HG03159 (cell line): ENCODE results near the gene RFX4.
"Not testable (repeated sequence)": the region's sequence is repeated elsewhere in the genome, so short reads cannot be mapped to it uniquely, and the experiment has no call there.

ENCODE experiments used
- ATAC-seq: cut with Tn5 transposase; IDR thresholded peaks from one replicate; pipeline ENCODE4 v1.9.1; 2021; ENCODE audit warnings: mild to moderate bottlenecking, moderate library complexity; ENCODE audit not compliant: unreplicated experiment

Gene RFX4

GRCh38 chr12:106588771-106589170 lies 6.0 kb downstream of the RFX4 start:
- no peak for ATAC-seq

GRCh38 chr12:106590601-106591000 lies 7.8 kb downstream of the RFX4 start:
- ATAC-seq: no peak

DNA sequence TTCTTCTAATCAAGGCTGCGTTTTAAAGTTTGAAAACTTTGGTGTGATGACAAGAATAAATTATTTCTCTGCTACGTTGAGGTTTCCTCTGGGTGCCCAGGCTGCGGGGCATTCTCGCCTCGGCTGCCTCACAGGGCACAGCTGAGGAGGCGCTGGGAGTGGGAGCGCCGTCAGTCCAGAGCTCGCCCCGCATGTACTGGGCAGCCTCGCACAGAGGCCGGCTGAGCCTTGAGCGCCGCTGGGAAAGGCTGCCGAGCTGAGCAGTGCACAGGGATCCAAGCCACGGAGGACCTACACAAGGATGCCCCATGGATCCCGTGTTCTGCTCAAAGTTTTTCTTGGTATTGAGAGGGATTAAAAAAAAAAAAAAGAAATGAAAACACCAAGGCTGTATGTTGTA lies 11.6 kb downstream of the RFX4 start:
- no peak for ATAC-seq

GRCh38 chr12:106595268-106595667 lies 12.5 kb downstream of the RFX4 start:
- no peak for ATAC-seq

DNA sequence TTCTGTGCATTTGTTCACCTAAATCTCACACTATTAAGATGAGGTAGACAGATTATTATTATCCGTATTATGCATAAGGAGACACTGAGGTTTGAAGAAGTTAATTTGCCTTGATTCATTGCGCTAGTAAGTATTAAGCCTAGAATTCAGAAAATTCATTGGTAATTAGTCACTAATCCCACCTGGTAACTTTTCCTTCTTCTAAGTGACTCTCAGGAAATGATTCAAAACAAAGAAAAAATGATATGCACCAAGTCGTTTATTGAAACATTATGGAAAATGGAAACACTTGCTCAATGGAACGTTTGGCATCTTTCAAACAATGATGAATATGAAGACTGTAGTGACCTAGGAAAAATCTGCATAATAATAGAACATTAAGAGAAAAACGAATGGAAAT lies 15.2 kb downstream of the RFX4 start:
- no peak for ATAC-seq

DNA sequence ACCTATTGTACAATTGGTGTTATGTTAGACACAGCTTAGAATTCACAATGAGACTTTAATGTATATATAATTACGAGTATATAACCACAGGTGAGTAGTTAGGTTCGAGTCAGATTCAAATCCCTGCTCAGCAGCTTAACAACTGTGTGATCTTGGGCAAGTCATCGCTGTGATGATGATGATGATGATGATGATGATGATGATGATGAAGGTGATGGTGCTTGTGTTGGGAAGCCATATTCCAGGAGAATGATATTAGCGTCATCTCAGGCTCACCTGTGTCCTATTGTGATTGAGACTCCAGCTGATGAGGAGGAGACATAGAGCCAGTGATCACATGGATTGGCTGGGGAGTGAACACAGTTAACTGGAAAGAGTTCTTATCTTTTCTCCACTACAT lies 16.5 kb downstream of the RFX4 start:
- ATAC-seq: no peak

- no peak for ATAC-seq
These were observed 17.7 kb downstream of the RFX4 start for GRCh38 chr12:106600503-106600902.

DNA sequence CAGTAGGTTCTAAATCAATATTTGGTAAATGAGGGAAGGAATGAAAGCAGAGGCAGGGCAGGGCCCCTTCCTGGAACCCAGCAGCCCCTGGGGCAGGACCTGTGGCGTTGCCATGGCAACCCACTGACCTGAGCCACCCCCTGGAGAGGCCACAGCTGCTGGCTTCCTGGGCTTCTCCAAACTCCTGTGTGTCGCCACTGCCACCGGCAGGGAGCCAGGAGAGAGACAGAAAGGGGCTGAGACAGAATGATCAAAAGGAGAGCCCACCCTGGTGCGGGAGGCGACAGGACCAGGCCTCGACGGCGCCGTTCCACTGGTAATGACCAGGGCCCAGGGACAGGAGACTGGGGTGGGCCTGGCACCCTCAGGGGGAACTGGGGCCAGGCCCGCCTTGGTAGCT lies 18.2 kb downstream of the RFX4 start:
- no peak for ATAC-seq

- ATAC-seq: no peak
These were observed 18.7 kb downstream of the RFX4 start for GRCh38 chr12:106601496-106601895.

GRCh38 chr12:106602076-106602475 lies 19.3 kb downstream of the RFX4 start:
- no peak for ATAC-seq

- no peak for ATAC-seq
These were observed 22.4 kb downstream of the RFX4 start for GRCh38 chr12:106605254-106605653.

GRCh38 chr12:106620588-106620987 lies 37.8 kb downstream of the RFX4 start:
- ATAC-seq: not testable (repeated sequence)

- ATAC-seq: no peak
These were observed 43.2 kb downstream of the RFX4 start for GRCh38 chr12:106625976-106626375.

- ATAC-seq: no peak
These were observed 47.2 kb downstream of the RFX4 start for GRCh38 chr12:106629797-106630659.

- ATAC-seq: no peak
These were observed 48.3 kb downstream of the RFX4 start for GRCh38 chr12:106631150-106631549.

GRCh38 chr12:106631797-106632196 lies 49.0 kb downstream of the RFX4 start:
- ATAC-seq: no peak

GRCh38 chr12:106632797-106633450 lies 50.1 kb downstream of the RFX4 start:
- no peak for ATAC-seq

DNA sequence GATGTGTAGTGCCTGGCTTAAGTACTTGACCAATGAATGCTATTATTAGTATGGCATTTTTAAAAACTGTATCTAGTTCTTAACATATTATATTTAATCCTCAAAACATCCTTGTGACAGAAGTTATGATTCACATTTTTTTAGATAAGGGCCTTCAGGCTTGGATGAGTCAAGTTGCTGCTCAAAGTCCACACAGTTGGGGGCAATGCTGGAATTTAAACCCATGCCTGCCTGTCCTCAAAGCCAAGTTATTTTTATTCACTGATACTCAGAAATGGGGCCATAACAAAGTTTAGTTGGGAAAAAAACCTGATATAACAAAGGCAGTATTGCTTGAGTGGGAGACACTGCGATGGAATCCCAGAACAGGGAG lies 50.6 kb downstream of the RFX4 start:
- ATAC-seq: no peak

DNA sequence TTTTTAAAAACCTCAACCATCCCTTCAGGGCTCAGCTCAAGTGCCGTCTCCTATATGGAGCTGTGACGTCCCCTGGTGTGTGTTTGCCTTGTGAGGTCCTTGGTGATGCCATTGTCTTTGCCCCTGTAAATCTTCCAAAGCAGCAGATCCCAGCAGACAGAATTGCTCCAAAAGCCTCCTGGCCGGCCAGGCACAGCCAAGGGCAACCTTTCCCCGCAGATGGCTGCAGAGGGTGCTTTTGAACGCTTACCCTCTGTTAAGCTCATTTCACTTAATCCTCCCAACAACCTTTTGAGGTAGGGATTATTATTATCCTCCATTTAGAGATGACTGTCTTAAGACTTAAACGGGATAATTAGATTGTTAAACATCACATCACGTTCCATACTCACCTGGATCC lies 51.4 kb downstream of the RFX4 start:
- no peak for ATAC-seq

DNA sequence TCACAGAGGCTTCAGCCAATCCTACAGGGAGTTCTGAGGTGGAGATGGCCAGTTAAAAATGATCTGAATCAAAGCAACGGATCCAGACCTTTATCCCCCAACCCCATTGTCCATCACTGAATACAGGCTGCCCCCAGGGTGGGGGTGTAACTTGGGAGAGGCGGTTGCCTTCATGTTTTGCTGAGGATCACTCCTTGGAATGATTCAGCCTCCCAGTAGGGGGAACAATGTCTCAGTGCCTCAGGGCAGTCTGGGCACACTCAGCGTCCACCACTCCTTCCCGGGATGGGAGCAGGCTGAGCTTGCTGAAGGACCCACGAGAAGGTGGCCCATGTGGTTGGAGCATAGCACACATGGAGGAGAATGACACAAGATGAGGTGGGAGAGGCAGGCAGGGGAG lies 60.2 kb downstream of the RFX4 start:
- ATAC-seq: no peak

DNA sequence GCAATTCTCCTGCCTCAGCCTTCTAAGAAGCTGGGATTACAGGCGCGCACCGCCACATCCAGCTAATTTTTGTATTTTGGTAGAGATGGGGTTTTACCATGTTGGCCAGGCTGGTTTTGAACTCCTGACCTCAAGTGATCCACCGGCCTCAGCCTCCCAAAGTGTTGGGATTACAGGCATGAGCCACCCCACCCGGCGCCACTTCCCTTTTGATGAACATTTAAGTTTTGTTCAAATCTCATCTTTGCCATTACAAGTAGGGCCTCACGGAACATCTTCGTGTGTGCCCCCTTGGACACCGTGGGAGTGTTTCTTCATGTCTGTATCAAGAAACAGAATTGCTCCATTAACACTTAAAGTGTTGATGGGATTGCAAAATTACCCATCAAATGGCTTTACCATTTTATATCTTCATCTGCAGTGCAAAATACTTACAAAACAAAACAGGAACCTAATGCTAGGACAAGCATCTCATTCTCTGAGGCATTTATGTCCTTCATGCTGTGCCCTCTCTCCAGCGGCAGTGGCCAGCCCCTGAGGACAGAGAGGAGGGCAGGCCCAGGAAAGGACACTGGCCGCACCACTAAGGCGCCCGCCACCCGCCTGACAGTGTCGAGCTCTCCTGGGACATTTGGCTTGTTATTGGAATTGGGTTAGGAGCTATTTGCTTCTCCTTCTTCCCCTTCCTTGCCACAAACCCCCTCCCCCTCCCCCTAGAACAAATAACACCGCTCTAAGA lies 61.7 kb downstream of the RFX4 start:
- no peak for ATAC-seq

GRCh38 chr12:106645074-106645421 lies 62.2 kb downstream of the RFX4 start:
- ATAC-seq: no peak
